ENCODE data around the gene PCOLCE2.

Gene PCOLCE2

DNA sequence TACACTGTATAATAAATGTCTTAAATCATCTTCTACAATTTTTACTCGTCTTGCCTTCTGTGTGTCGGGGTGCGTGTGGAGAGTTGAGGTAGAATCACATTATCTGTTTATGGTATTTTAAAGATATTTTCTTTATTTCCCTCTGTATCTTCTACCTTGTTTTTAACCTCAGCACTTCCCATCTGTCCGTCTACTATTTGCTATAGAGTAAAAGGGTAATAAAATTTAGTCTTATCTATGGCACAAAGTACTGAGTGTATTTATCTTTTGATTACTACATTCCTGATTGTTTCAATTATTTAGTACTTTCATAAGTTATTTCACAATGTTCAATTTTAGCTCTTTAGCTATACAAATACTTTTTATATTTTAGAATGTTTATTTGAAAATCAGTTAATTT lies 102.9 kb downstream of the PCOLCE2 start:
- no peak for DNase-seq (ENCODE audit: low spot score in 2 of 2)
- Mint-ChIP-seq H3K27me3 (peaks cover 3% of the 10 kb centered on the region), H3K4me1 (no peaks in the 10 kb centered on the region), H3K27ac (no peak overlapping the region), H3K4me3 (no peak overlapping the region), H3K36me3 (no peaks in the 10 kb centered on the region), H3K9me3 (peaks cover 1% of the 10 kb centered on the region)
- no peak for ATAC-seq (ENCODE audit: low read depth)

DNA sequence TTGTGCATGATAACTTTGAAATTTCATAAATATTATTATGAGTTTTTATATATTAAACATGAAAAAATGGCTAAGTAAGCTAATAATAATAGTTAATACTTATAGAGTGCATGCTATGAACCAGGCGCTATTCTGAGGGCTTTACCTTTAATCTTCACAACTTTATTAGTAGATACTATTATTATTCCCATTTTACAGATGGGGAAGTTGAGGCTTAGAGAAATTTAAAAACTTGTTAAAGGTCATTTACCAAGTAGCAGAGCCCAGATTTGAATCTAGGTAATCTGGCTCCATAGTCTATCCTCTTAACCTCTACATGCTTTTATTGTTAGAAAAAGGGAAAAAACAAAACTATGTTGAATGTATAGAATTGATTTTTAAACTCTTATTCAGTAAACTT lies 104.7 kb downstream of the PCOLCE2 start:
- no peak for ATAC-seq (ENCODE audit: low read depth)
- Mint-ChIP-seq H3K9me3 (peaks cover 1% of the 10 kb centered on the region), H3K4me1 (no peaks in the 10 kb centered on the region), H3K36me3 (no peaks in the 10 kb centered on the region), H3K4me3 (no peak overlapping the region), H3K27ac (no peak overlapping the region), H3K27me3 (peaks cover 2% of the 10 kb centered on the region)
- no peak for DNase-seq (ENCODE audit: low spot score in 2 of 2)

- Mint-ChIP-seq H3K36me3 (peaks cover 2% of the 10 kb centered on the region), H3K4me3 (no peak overlapping the region)
These were observed 106.3 kb downstream of the PCOLCE2 start for GRCh38 chr3:142782616-142783015.

GRCh38 chr3:142779591-142779990 lies 109.3 kb downstream of the PCOLCE2 start:
- Mint-ChIP-seq H3K4me3 (no peak overlapping the region), H3K9me3 (peaks cover 1% of the 10 kb centered on the region), H3K27me3 (no peaks in the 10 kb centered on the region), H3K4me1 (no peaks in the 10 kb centered on the region), H3K27ac (no peak overlapping the region), H3K36me3 (peaks cover 2% of the 10 kb centered on the region)
- ATAC-seq (ENCODE audit: low read depth): no peak
- DNase-seq (ENCODE audit: low spot score in 2 of 2): no peak

More at GRCh38 chr3:142782616-142783015, 106.3 kb downstream of the PCOLCE2 start:
- Mint-ChIP-seq H3K27me3 (no peaks in the 10 kb centered on the region), H3K9me3 (peaks cover 1% of the 10 kb centered on the region), H3K27ac (no peak overlapping the region), H3K4me1 (no peaks in the 10 kb centered on the region)
- DNase-seq (ENCODE audit: low spot score in 2 of 2) (no peak), ATAC-seq (ENCODE audit: low read depth) (no peak)

- peaks cover 2% of the 10 kb centered on the region for H3K36me3 Mint-ChIP-seq
- no peaks in the 10 kb centered on the region for H3K4me1 Mint-ChIP-seq
- DNase-seq (ENCODE audit: low spot score in 2 of 2) (no peak), ATAC-seq (ENCODE audit: low read depth) (no peak)
- no peaks in the 10 kb centered on the region for H3K27me3 Mint-ChIP-seq
- no peak overlapping the region for H3K27ac Mint-ChIP-seq
- H3K9me3 Mint-ChIP-seq: peaks cover 1% of the 10 kb centered on the region
- H3K4me3 Mint-ChIP-seq: no peak overlapping the region
These were observed 110.3 kb downstream of the PCOLCE2 start for GRCh38 chr3:142778541-142778940.

DNA sequence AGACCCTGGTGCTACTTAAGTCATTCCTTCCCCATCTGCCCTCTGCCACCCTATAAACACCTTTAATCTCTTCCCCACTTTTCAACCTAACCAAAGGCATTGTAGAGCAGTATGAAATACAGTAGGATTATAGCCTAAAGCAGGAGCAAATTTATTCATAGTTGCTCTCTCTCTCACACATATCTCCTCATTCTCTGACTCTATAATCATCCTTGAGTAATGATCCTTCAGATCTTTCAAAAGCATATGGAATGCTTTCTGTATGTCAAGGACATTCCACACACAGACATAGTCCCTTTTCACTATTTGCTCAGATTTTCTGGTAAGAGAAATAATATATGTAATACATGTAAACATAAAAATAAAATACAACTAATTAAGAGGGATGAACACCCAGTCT lies 111.0 kb downstream of the PCOLCE2 start:
- Mint-ChIP-seq H3K4me1 (no peaks in the 10 kb centered on the region), H3K27me3 (no peaks in the 10 kb centered on the region), H3K4me3 (no peak overlapping the region), H3K9me3 (peaks cover 1% of the 10 kb centered on the region), H3K27ac (no peak overlapping the region), H3K36me3 (peaks cover 5% of the 10 kb centered on the region)
- ATAC-seq (ENCODE audit: low read depth) (no peak), DNase-seq (ENCODE audit: low spot score in 2 of 2) (no peak)

DNA sequence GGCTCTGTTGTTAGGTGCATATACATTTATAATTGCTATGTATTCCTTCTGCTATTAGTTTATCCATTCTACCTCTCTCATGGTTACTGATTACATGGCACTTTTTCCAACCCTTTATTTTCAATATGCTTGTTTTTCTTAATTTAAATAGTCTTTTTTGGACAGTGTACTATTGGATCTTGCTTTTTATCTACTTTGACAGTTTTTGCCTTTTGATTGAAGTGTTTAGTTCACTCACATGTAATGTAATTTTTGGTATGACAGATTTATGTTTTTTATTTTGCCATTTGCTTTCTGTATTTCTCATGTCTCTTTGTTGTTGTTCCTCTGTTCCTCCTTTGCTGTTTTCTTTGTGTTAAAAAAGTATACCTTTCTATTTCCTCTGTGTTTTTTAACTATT lies 120.5 kb downstream of the PCOLCE2 start:
- H3K9me3 Mint-ChIP-seq: peaks cover 12% of the 10 kb centered on the region
- H3K4me3 Mint-ChIP-seq: no peak overlapping the region
- no peaks in the 10 kb centered on the region for H3K4me1 Mint-ChIP-seq
- no peak for DNase-seq (ENCODE audit: low spot score in 2 of 2)
- no peak for ATAC-seq (ENCODE audit: low read depth)
- H3K36me3 Mint-ChIP-seq: peaks cover 21% of the 10 kb centered on the region
- no peak overlapping the region for H3K27ac Mint-ChIP-seq
- no peaks in the 10 kb centered on the region for H3K27me3 Mint-ChIP-seq

Measured in memory B cell (primary cell).